HG03045 (cell line): Measurements from ENCODE around the gene PON3.

Experiments used
- ATAC-seq: cut with Tn5 transposase; IDR thresholded peaks from one replicate; pipeline ENCODE4 v1.9.1; 2021; ENCODE audit warnings: mild to moderate bottlenecking, moderate library complexity; ENCODE audit not compliant: unreplicated experiment

Gene PON3

GRCh38 chr7:95396136-95397032 is at the start of gene PON3:
Gene PON3, minus strand, starts transcription at chr7:95396375. Its CDS starts 25 bp downstream, at chr7:95396350.
- no peak for ATAC-seq

DNA sequence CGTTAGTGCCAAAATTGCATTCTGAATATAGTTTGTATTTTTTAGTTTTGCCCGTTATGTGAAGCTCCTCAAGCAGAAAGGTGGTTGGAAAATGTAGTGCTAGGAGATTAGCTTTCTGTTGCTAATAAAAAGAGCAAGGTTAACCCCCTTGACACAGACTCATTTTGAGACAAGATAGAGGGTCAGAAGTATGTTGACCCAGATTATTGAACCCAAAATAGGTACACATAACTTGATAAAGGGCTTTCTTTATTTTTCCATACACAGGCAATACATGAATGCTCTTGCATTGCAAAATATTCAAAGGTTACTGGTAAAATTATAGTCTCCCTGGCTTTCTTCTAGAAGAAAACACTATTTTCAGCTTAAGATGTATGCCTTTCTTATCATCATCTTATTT is 48.6 kb upstream of the PON3 start:
- ATAC-seq: no peak

- ATAC-seq: no peak
Observed at GRCh38 chr7:95441042-95441823, 45.1 kb upstream of the PON3 start.

GRCh38 chr7:95440394-95441038 is 44.3 kb upstream of the PON3 start:
- no peak for ATAC-seq

GRCh38 chr7:95436407-95436806 is 40.2 kb upstream of the PON3 start:
- no peak for ATAC-seq

- no peak for ATAC-seq
Observed at GRCh38 chr7:95435422-95435780, 39.2 kb upstream of the PON3 start.

DNA sequence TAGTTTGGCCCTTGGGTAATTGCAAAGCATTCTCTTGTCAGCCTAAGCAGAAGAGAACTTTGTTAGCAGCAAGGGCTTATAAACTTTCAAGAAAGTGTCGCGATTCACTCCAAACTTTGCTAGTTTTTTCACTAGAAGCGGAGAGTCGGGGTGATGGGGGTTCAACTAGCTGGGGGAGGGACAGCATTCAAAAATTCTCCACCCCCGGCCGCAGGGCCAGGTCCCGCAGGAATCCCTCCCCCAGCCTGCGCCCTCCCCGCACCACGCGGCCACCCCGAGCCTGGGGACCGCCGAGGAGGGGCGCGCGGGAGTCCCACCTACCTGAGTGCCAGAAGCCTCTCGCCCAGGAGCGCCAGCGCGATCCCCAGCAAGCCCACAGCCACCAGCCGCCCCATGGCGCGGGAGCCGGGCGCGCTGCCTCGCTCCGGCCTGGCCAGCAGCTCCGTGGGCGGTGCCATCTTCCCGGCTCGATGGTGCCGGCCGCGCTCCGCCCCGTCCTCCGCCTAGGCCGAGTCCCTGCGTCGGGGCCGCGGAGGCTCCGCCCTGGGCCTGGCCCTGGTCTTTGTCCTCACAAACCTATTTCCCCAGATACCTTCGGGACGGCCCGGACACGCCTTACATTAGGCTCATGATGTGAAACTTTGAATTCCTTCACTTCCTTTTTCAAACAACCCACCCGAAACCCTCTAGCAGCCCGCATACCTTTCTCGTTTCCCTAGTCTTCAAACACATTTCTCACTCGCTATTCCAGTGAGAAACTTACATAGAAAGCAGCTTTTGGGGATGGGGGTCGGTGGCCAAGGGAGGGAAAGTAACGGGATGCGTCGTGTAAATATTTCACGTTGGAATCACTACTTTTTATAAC is 38.6 kb upstream of the PON3 start, which contains the start of gene PON2:
Gene PON2, minus strand, starts transcription at position 472 of the 865 bp plus-strand sequence. Its CDS starts 77 bp downstream, at position 395.
- peak; percentile 98 for ATAC-seq

DNA sequence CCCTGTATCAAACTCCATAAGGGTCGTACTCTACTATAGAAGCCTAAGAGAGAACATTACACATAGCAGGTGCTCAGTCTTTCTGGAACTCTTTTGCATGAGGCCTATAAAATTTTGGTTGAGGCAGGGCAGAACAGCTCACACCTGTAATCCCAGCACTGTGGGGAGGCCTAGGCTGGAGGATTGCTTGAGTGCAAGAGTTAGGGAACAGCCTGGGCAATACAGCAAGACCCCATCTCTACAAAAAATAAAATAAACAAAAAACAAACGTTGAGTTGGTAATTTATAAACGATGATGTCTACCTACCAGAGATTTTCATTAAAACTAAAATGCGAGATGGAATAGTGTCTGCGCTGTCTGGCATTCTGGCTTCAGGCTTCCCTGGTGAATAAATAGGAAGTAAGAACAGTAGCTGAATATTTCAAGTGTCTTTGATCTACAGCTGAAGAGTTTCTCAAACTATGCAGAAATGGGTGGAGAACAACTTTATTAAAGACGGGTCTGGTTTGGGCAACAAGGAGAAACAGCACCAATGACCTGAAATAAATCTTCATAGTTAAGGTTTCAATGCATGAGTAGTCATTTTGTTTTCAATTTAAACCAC is 37.9 kb upstream of the PON3 start:
- ATAC-seq: no peak

DNA sequence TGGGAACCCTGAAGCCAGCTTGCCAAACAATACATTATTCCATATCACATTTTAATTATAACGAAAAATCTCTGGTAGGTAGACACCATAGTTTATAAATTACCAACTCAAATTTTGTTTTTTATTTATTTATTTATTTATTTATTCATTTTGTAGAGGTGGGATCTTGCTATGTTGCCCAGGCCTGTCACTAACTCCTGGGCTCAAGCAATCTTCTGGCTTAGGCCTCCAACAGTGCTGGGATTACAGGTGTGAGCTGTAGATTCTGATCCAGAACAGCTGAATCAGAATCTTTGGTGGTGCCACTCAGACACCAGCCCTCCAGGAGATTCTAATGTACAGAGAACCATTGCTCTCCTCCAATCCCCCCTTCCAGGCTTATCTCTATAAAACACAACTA is 37.0 kb upstream of the PON3 start:
- ATAC-seq: no peak

DNA sequence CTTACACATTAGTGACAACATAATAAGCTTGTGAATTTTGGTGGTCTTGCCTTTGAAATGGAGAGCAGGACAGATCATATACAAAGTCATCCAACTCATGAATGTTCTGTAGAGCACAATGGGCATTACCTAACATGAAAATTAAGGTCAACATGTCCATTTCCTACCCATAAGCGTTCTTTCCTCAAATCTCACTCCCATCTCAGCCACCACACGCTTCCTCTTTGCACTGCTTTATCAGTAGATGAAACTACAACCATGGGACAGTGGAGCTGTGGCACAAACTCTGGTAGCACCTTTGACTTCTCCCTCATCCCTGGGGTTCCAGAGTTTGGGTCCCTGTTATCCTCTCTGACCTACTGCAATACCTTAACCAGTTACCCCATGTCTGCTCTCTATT is 36.4 kb upstream of the PON3 start:
- ATAC-seq: no peak

GRCh38 chr7:95430864-95431263 is 34.7 kb upstream of the PON3 start:
- ATAC-seq: no peak

DNA sequence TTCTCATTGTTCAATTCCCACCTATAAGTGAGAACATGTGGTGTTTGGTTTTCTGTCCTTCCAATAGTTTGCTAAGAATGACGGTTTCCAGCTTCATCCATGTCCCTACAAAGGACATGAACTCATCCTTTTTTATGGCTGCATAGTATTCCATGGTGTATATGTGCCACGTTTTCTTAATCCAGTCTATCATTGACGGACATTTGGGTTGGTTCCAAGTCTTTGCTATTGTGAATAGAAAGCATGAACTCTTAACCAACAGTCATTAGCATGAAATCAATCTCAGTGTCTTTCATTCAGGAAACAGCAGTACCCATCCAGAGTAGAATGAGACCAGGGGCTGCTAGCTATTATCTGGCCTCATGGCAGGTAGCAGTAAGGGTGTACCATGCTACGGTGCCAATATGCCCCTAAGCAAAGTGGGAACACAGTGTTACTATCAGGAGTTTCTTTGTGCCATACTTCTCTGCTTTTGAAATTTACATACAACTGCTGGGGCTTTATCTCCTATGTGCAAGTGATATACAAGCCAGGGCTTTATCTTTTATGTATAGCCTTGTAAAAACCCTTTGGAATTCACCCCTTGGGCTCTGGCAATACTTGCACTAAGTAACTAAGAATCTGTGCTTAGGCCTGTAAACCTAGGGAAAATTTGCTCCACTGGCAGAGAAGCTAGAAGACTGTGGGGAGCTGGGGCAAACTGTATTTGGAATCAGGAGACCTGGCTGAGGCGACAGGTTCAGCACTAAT is 33.2 kb upstream of the PON3 start:
- ATAC-seq: no peak

GRCh38 chr7:95427914-95428516 is 31.8 kb upstream of the PON3 start:
- ATAC-seq: no peak

GRCh38 chr7:95427166-95427565 is 31.0 kb upstream of the PON3 start:
- no peak for ATAC-seq

DNA sequence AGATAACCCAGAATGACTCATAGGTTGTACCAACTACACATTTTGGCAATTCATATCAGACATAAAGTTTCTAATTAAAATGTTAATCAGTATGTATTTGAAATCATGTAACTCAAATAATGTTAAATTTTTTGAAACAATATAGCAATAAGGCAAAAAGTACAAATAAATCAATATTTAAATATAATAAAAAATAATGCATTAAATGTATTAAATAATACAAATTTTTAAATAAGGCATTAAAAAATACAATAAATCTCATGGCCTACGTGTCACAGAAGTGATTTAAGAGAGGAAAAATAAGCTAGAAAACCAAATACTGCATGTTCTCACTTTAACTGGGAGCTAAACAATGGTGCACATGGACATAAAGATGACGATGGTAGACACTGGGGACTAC is 29.5 kb upstream of the PON3 start:
- no peak for ATAC-seq

DNA sequence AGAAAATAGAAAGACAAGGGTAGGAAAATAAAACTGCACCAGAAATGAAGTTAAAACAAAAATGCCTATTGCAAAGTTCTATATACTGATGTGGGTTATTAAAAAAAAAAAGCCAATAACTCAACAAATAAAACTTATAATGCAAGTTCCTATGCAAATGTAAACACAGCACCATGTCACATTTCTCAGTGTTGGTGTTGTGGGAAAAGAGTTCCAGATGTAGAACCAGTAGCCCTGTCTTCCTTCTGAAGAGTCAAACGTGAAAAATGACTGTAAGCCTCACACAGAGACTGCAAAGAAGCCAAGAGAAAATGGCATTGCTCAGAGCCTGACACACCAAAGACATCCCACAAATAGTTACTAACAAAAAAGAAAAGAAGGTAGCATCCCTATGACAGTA is 28.5 kb upstream of the PON3 start:
- ATAC-seq: no peak

DNA sequence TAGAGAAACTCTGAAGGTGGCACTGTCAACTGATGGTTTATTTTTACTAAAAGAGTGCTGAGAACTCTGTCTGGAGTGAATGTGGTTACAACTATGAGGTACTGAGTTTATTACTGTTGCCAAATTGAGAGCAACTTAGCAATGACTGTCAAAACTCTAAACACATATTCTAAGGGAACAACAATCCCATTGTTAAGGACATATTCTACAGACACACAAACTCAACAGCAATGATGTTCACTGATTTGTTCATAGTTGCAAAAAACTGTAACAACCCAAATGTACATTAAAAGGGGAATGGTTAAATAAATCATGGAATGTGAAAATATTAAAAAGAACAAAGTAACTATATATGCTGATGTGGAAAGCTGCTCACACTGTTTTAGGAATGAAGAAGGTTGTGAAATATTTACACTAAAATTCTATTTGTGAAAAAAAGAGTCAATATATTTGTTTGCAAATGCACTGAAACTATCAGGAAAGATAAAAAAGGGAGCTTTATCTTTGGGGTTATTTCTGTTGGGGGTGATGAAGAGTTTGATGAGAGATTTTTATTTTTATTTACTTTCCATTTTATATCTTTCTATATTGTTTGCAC is 25.8 kb upstream of the PON3 start:
- no peak for ATAC-seq

- ATAC-seq: no peak
Observed at GRCh38 chr7:95421000-95421846, 25.0 kb upstream of the PON3 start.
